K562 (cell line): ENCODE measurements around the gene FCAR. TPM values are rescaled to one million over a fixed set of nuclear protein-coding genes. Genes with fewer than 3 reads are reported as not detected.
"Not testable (repeated sequence)": the region's sequence is repeated elsewhere in the genome, so short reads cannot be mapped to it uniquely, and the experiment has no call there.

ENCODE experiments used
- ATAC-seq: fragments of 200-7000 bp; cut with Tn5 transposase; 3 replicates; pipeline ENCODE4 v1.9.1; 2020; ENCODE audit warnings: moderate library complexity
- BruUV-seq: library from RNA; stranded (reverse); fragments of 400-500 nt; replicated peaks from 2 replicates; lab custom pipeline; 2021; lab: Mats Ljungman, UMichigan
- CTCF ChIA-PET: fragments of 300-600 bp; formaldehyde crosslinking; extraction: SDS; loops from one replicate; lab custom pipeline; 2021; ENCODE audit warnings: low intra/inter-chr PET ratio; lab: Yijun Ruan, JAX
- POLR2A ChIA-PET: fragments of 300-600, 350-650 bp; sonication (Branson Sonifier 250); formaldehyde crosslinking; extraction: SDS; loops from one replicate; lab custom pipeline; 2021; ENCODE audit warnings: antibody characterized with exemption, inconsistent platforms; lab: Yijun Ruan, JAX
- DNase-seq, 4 experiments: peaks; one replicate each; pipeline versions ENCODE4 v3.0.0 to v3.0.0-alpha.2; 2011 to 2018; ENCODE audit warnings: low spot score in 3 of 4, mixed read lengths in 3 of 4; ENCODE audit errors: extremely low read depth in 1 of 4
- FAIRE-seq: peaks from 2 replicates; lab custom pipeline; 2011; peaks lifted over from hg19 to GRCh38; lab: Jason Lieb, UNC
- H2AFZ ChIP-seq: 2 replicates; pipeline ENCODE4 v1.6.0; 2011; ENCODE audit warnings: low read depth, low read length, control low read depth, inconsistent platforms
- H3K27ac ChIP-seq: fragments of 200-600 bp; 3 replicates; pipeline ENCODE4 v1.8.0; 2011; ENCODE audit warnings: low read depth, mild to moderate bottlenecking, control low read depth, inconsistent platforms, low read length, moderate library complexity, mixed read lengths; ENCODE audit errors: extremely low read depth
- H3K27me3 ChIP-seq, 2 experiments: fragments of 300-600 bp in 1 of 2; 2 replicates in 1 of 2; 3 replicates in 1 of 2; pipeline versions ENCODE4 v1.6.0 to v1.8.0; 2011; ENCODE audit warnings: inconsistent platforms in 2 of 2, low read length in 2 of 2, mild to moderate bottlenecking in 1 of 2, mixed read lengths in 1 of 2, moderate library complexity in 1 of 2; ENCODE audit not compliant: control insufficient read depth in 2 of 2, insufficient read depth in 2 of 2
- H3K36me3 ChIP-seq: fragments of 300-600 bp; 3 replicates; pipeline ENCODE4 v1.8.0; 2011; ENCODE audit warnings: mild to moderate bottlenecking, low read length, inconsistent platforms; ENCODE audit not compliant: control insufficient read depth, insufficient read depth
- H3K4me1 ChIP-seq, 2 experiments: fragments of 200-600 bp in 1 of 2; replicated peaks in 1 of 2; 2 replicates in 1 of 2; 3 replicates in 1 of 2; pipeline versions ENCODE4 v1.5.1 to v1.8.0; 2011; ENCODE audit warnings: inconsistent platforms in 2 of 2, low read length in 2 of 2, mild to moderate bottlenecking in 1 of 2, mixed read lengths in 1 of 2, moderate library complexity in 1 of 2; ENCODE audit not compliant: control insufficient read depth in 2 of 2, insufficient read depth in 2 of 2
- H3K4me2 ChIP-seq: 2 replicates; pipeline ENCODE4 v1.6.1; 2011; ENCODE audit warnings: low read length, control low read depth, inconsistent platforms, mixed read lengths; ENCODE audit not compliant: insufficient read depth
- H3K4me3 ChIP-seq: fragments of 200-600 bp; sonication (generic), shearing (Covaris generic); 2 replicates; pipeline ENCODE4 v1.5.1; 2016; ENCODE audit warnings: control low read depth, inconsistent platforms
- H3K79me2 ChIP-seq: fragments of 200-600 bp; 3 replicates; pipeline ENCODE4 v1.8.0; 2011; ENCODE audit warnings: low read length, inconsistent platforms; ENCODE audit not compliant: control insufficient read depth, insufficient read depth
- H3K9ac ChIP-seq, 2 experiments: 2 replicates each; pipeline versions ENCODE4 v1.6.0 to v1.6.1; 2011; ENCODE audit warnings: low read depth in 2 of 2, low read length in 2 of 2, control low read depth in 1 of 2, inconsistent platforms in 1 of 2, mild to moderate bottlenecking in 1 of 2, mixed read lengths in 1 of 2; ENCODE audit not compliant: insufficient read depth in 1 of 2
- H3K9me1 ChIP-seq: one replicate; pipeline ENCODE4 v1.6.0; 2011; ENCODE audit warnings: inconsistent platforms, mild to moderate bottlenecking, low read length, moderate library complexity; ENCODE audit not compliant: control insufficient read depth, insufficient read depth
- H3K9me3 ChIP-seq: replicated peaks from 2 replicates; pipeline ENCODE4 v1.5.1; 2011; ENCODE audit warnings: low read depth, low read length, inconsistent platforms; ENCODE audit not compliant: control insufficient read depth, insufficient read depth
- H4K20me1 ChIP-seq: replicated peaks from 2 replicates; pipeline ENCODE4 v1.6.1; 2011; ENCODE audit warnings: low read length, inconsistent platforms, mixed read lengths; ENCODE audit not compliant: control insufficient read depth, insufficient read depth
- WGBS: fragments of 100-300 bp; shearing (Covaris generic); methylation state at CpG from one replicate; pipeline ENCODE4 v1.1.6; 2016; ENCODE audit warnings: low coverage, mixed read lengths; ENCODE audit not compliant: insufficient coverage; ENCODE audit errors: missing lambda C conversion rate; 5-methylcytosine and 5-hydroxymethylcytosine counted together
- in situ Hi-C: fragments of 300-500 bp; cut with MboI; formaldehyde crosslinking; loops from 4 replicates; pipeline ENCODE4 v1.15.0; 2018; ENCODE audit warnings: inconsistent platforms, mixed read lengths
- intact Hi-C: fragments of 100-400 bp; cut with micrococcal nuclease; formaldehyde crosslinking; loops from 2 replicates; pipeline ENCODE4 v1.14.2; 2022
- polyA plus RNA-seq, 8 experiments: library from polyadenylated mRNA; depleted of rRNA in 4 of 8; stranded (reverse) in 5 of 8; unstranded in 3 of 8; fragments of >200 nt; fragmentation: Nextera tagmentation in 2 of 8; fragmentation: Illumina TruSeq in 1 of 8; extraction: Ambion mirVana in 2 of 8; extraction: Trizol in 1 of 8; gene quantifications; 2 replicates each; pipeline versions ENCODE4 v1.2.1 to v1.2.3, GENCODE V29; 2011 to 2014; ENCODE audit warnings: inconsistent platforms in 1 of 8, missing spikeins in 1 of 8
- small RNA-seq: library from RNA; depleted of rRNA; stranded (forward); fragments of <200 nt; gene quantifications from one replicate; pipeline ENCODE3, GENCODE V24; 2014
- total RNA-seq, 7 experiments: library from RNA; depleted of rRNA in 6 of 7; stranded (reverse); fragments of >200 nt in 6 of 7; fragmentation: Illumina TruSeq in 2 of 7; extraction: Trizol in 2 of 7; gene quantifications; 2 replicates each; pipeline versions ENCODE4 v1.2.1 to v1.2.3, GENCODE V29; 2011 to 2021; ENCODE audit warnings: low replicate concordance in 1 of 7

The FCAR gene
- total and polyA plus RNA-seq, 9 of the 15 experiments (the other 6 are each of a cell fraction or from before 2014, with no cell fraction given): not detected

GRCh38 chr19:54939538-54939937 is 65.5 kb downstream of the FCAR start:
- DNase-seq, H3K79me2 ChIP-seq, in situ Hi-C loops, H3K4me2 ChIP-seq, H3K27ac ChIP-seq, intact Hi-C loops, BruUV-seq, H3K4me3 ChIP-seq, FAIRE-seq, H2AFZ ChIP-seq, H3K9me1 ChIP-seq, H4K20me1 ChIP-seq, H3K9ac ChIP-seq, H3K36me3 ChIP-seq, ATAC-seq, H3K9me3 ChIP-seq, POLR2A ChIA-PET: not testable (repeated sequence)
- Histone ChIP-seq H3K27me3 (peaks cover 30 to 54% of the 10 kb centered on the region in 2 experiments), H3K4me1 (peaks cover 5 to 10% of the 10 kb centered on the region in 2 experiments; a peak in 3 of 5 replicates)
- CTCF ChIA-PET: interaction anchor here (0.6 kb wide), 1 partner anchor 20 kb away, joined by 4 read pairs; no protein-coding TSS in a partner anchor
- 24% methylated on average over 6 of the region's 28 CpGs for WGBS

Small RNA genes within 50 kb of the gene (small RNA-seq; reads per million reads assigned to genes)
- gene RNU6-222P: not detected

Other genes starting within 250 kb of the FCAR start
Only the 7 nearest of the 16 such genes appear.
- not detected in 2 replicates for gene KIR2DL4, start 70.6 kb upstream of the FCAR start, total RNA-seq (2014; rRNA removed)
- gene KIR2DL4, start 70.6 kb upstream of the FCAR start, total RNA-seq (2014; rRNA removed; fragmentation: Illumina TruSeq; extraction: Trizol): not detected in 2 replicates
- not detected in 2 replicates for gene KIR2DL4, start 70.6 kb upstream of the FCAR start, total RNA-seq (2015; rRNA removed; fragmentation: Illumina TruSeq; extraction: Trizol)
- not detected in 2 replicates for gene KIR2DL4, start 70.6 kb upstream of the FCAR start, total RNA-seq (2021)
- gene KIR2DL4, start 70.6 kb upstream of the FCAR start, polyA plus RNA-seq (2011; rRNA removed): not detected in 2 replicates
- not detected in 2 replicates for gene KIR2DL4, start 70.6 kb upstream of the FCAR start, polyA plus RNA-seq (2014; fragmentation: Illumina TruSeq; extraction: Trizol)
- not detected for gene KIR2DL4, start 70.6 kb upstream of the FCAR start, polyA plus RNA-seq (2014; fragmentation: Nextera tagmentation; extraction: Ambion mirVana)
- not detected in 2 replicates for gene KIR2DL4, start 70.6 kb upstream of the FCAR start, polyA plus RNA-seq (2014; rRNA removed)
- not detected in 2 replicates for gene KIR3DL1, start 57.8 kb upstream of the FCAR start, total RNA-seq (2014; rRNA removed)
- gene KIR3DL1, start 57.8 kb upstream of the FCAR start, total RNA-seq (2014; rRNA removed; fragmentation: Illumina TruSeq; extraction: Trizol): not detected in 2 replicates
- not detected in 2 replicates for gene KIR3DL1, start 57.8 kb upstream of the FCAR start, total RNA-seq (2015; rRNA removed; fragmentation: Illumina TruSeq; extraction: Trizol)
- gene KIR3DL1, start 57.8 kb upstream of the FCAR start, total RNA-seq (2021): not detected in 2 replicates
- gene KIR3DL1, start 57.8 kb upstream of the FCAR start, polyA plus RNA-seq (2011; rRNA removed): not detected in 2 replicates
- gene KIR3DL1, start 57.8 kb upstream of the FCAR start, polyA plus RNA-seq (2014; fragmentation: Illumina TruSeq; extraction: Trizol): not detected in 2 replicates
- not detected for gene KIR3DL1, start 57.8 kb upstream of the FCAR start, polyA plus RNA-seq (2014; fragmentation: Nextera tagmentation; extraction: Ambion mirVana)
- gene KIR3DL1, start 57.8 kb upstream of the FCAR start, polyA plus RNA-seq (2014; rRNA removed): not detected in 2 replicates
- not detected in 2 replicates for gene KIR2DS4, start 41.6 kb upstream of the FCAR start, total RNA-seq (2014; rRNA removed)
- gene KIR2DS4, start 41.6 kb upstream of the FCAR start, total RNA-seq (2014; rRNA removed; fragmentation: Illumina TruSeq; extraction: Trizol): not detected in 2 replicates
- not detected in 2 replicates for gene KIR2DS4, start 41.6 kb upstream of the FCAR start, total RNA-seq (2015; rRNA removed; fragmentation: Illumina TruSeq; extraction: Trizol)
- not detected in 2 replicates for gene KIR2DS4, start 41.6 kb upstream of the FCAR start, total RNA-seq (2021)
- not detected in 2 replicates for gene KIR2DS4, start 41.6 kb upstream of the FCAR start, polyA plus RNA-seq (2011; rRNA removed)
- gene KIR2DS4, start 41.6 kb upstream of the FCAR start, polyA plus RNA-seq (2014; fragmentation: Illumina TruSeq; extraction: Trizol): not detected in 2 replicates
- gene KIR2DS4, start 41.6 kb upstream of the FCAR start, polyA plus RNA-seq (2014; fragmentation: Nextera tagmentation; extraction: Ambion mirVana): not detected
- not detected in 2 replicates for gene KIR2DS4, start 41.6 kb upstream of the FCAR start, polyA plus RNA-seq (2014; rRNA removed)
- not detected in 2 replicates for gene KIR3DL2, start 23.8 kb upstream of the FCAR start, total RNA-seq (2014; rRNA removed)
- gene KIR3DL2, start 23.8 kb upstream of the FCAR start, total RNA-seq (2014; rRNA removed; fragmentation: Illumina TruSeq; extraction: Trizol): not detected in 2 replicates
- gene KIR3DL2, start 23.8 kb upstream of the FCAR start, total RNA-seq (2015; rRNA removed; fragmentation: Illumina TruSeq; extraction: Trizol): not detected in 2 replicates
- not detected in 2 replicates for gene KIR3DL2, start 23.8 kb upstream of the FCAR start, total RNA-seq (2021)
- not detected in 2 replicates for gene KIR3DL2, start 23.8 kb upstream of the FCAR start, polyA plus RNA-seq (2011; rRNA removed)
- gene KIR3DL2, start 23.8 kb upstream of the FCAR start, polyA plus RNA-seq (2014; fragmentation: Illumina TruSeq; extraction: Trizol): not detected in 2 replicates
- not detected for gene KIR3DL2, start 23.8 kb upstream of the FCAR start, polyA plus RNA-seq (2014; fragmentation: Nextera tagmentation; extraction: Ambion mirVana)
- not detected in 2 replicates for gene KIR3DL2, start 23.8 kb upstream of the FCAR start, polyA plus RNA-seq (2014; rRNA removed)
- 1.2 and 1.9 TPM in 2 replicates for gene NCR1, start 31.9 kb downstream of the FCAR start, total RNA-seq (2014; rRNA removed)
- gene NCR1, start 31.9 kb downstream of the FCAR start, total RNA-seq (2014; rRNA removed; fragmentation: Illumina TruSeq; extraction: Trizol): 0.70 and 1.4 TPM in 2 replicates
- 0.30 and 0.69 TPM in 2 replicates for gene NCR1, start 31.9 kb downstream of the FCAR start, total RNA-seq (2015; rRNA removed; fragmentation: Illumina TruSeq; extraction: Trizol)
- 0.92 and 1.5 TPM in 2 replicates for gene NCR1, start 31.9 kb downstream of the FCAR start, total RNA-seq (2021)
- gene NCR1, start 31.9 kb downstream of the FCAR start, polyA plus RNA-seq (2011; rRNA removed): 3.1 TPM in 2 replicates
- gene NCR1, start 31.9 kb downstream of the FCAR start, polyA plus RNA-seq (2014; fragmentation: Illumina TruSeq; extraction: Trizol): 1.2 and 2.1 TPM in 2 replicates
- gene NCR1, start 31.9 kb downstream of the FCAR start, polyA plus RNA-seq (2014; fragmentation: Nextera tagmentation; extraction: Ambion mirVana): under 1 TPM; 0.25 to 0.39 TPM
- 0.84 and 0.88 TPM in 2 replicates for gene NCR1, start 31.9 kb downstream of the FCAR start, polyA plus RNA-seq (2014; rRNA removed)
- gene NLRP7, start 73.3 kb downstream of the FCAR start, total RNA-seq (2014; rRNA removed): 0.20 TPM in 1 of 2 replicates, not detected in the other
- 0.22 TPM in 1 of 2 replicates, not detected in the other for gene NLRP7, start 73.3 kb downstream of the FCAR start, total RNA-seq (2014; rRNA removed; fragmentation: Illumina TruSeq; extraction: Trizol)
- not detected in 2 replicates for gene NLRP7, start 73.3 kb downstream of the FCAR start, total RNA-seq (2015; rRNA removed; fragmentation: Illumina TruSeq; extraction: Trizol)
- 0.18 TPM in 1 of 2 replicates, not detected in the other for gene NLRP7, start 73.3 kb downstream of the FCAR start, total RNA-seq (2021)
- gene NLRP7, start 73.3 kb downstream of the FCAR start, polyA plus RNA-seq (2011; rRNA removed): 0.13 and 0.19 TPM in 2 replicates
- 0.03 and 0.12 TPM in 2 replicates for gene NLRP7, start 73.3 kb downstream of the FCAR start, polyA plus RNA-seq (2014; fragmentation: Illumina TruSeq; extraction: Trizol)
- gene NLRP7, start 73.3 kb downstream of the FCAR start, polyA plus RNA-seq (2014; fragmentation: Nextera tagmentation; extraction: Ambion mirVana): under 1 TPM; 0.04 to 0.06 TPM
- not detected in 2 replicates for gene NLRP7, start 73.3 kb downstream of the FCAR start, polyA plus RNA-seq (2014; rRNA removed)
- gene NLRP2, start 92.1 kb downstream of the FCAR start, total RNA-seq (2014; rRNA removed): 21.6 and 22.2 TPM in 2 replicates
- gene NLRP2, start 92.1 kb downstream of the FCAR start, total RNA-seq (2014; rRNA removed; fragmentation: Illumina TruSeq; extraction: Trizol): 24.2 and 25.5 TPM in 2 replicates
- gene NLRP2, start 92.1 kb downstream of the FCAR start, total RNA-seq (2015; rRNA removed; fragmentation: Illumina TruSeq; extraction: Trizol): 17.3 and 18.5 TPM in 2 replicates
- 33.2 and 36.2 TPM in 2 replicates for gene NLRP2, start 92.1 kb downstream of the FCAR start, total RNA-seq (2021)
- gene NLRP2, start 92.1 kb downstream of the FCAR start, polyA plus RNA-seq (2011; rRNA removed): 59.3 and 65.5 TPM in 2 replicates
- 25.1 and 28.1 TPM in 2 replicates for gene NLRP2, start 92.1 kb downstream of the FCAR start, polyA plus RNA-seq (2014; fragmentation: Illumina TruSeq; extraction: Trizol)
- 10 to 100 TPM; 10.1 to 11.9 TPM for gene NLRP2, start 92.1 kb downstream of the FCAR start, polyA plus RNA-seq (2014; fragmentation: Nextera tagmentation; extraction: Ambion mirVana)
- 25.0 and 29.9 TPM in 2 replicates for gene NLRP2, start 92.1 kb downstream of the FCAR start, polyA plus RNA-seq (2014; rRNA removed)